HEK293 (cell line): ENCODE results near the gene DCUN1D3.
A peak's percentile ranks its signal among the peaks of the same experiment; 100 is the strongest.

ENCODE experiments used
- BCL11B ChIP-seq: fragments of 450-650 bp; formaldehyde crosslinking; IDR thresholded peaks from 2 replicates; pipeline ENCODE4 v1.5.1; 2016; ENCODE audit warnings: low read depth, missing biosample characterization, missing genetic modification characterization
- EGR2 ChIP-seq: fragments of 450-650 bp; formaldehyde crosslinking; IDR thresholded peaks from 2 replicates; pipeline ENCODE4 v1.5.1; 2016; ENCODE audit warnings: low read depth, missing biosample characterization, missing genetic modification characterization
- GLIS2 ChIP-seq: fragments of 450-650 bp; formaldehyde crosslinking; IDR thresholded peaks from 2 replicates; pipeline ENCODE4 v1.5.1; 2016; ENCODE audit warnings: missing biosample characterization, missing genetic modification characterization
- KLF9 ChIP-seq: fragments of 450-650 bp; formaldehyde crosslinking; IDR thresholded peaks from 2 replicates; pipeline ENCODE4 v1.5.1; 2016; ENCODE audit warnings: missing biosample characterization, missing genetic modification characterization, low read depth
- PRDM2 ChIP-seq: fragments of 450-650 bp; formaldehyde crosslinking; IDR thresholded peaks from 2 replicates; pipeline ENCODE4 v1.5.1; 2016; ENCODE audit warnings: missing biosample characterization, missing genetic modification characterization, borderline replicate concordance
- PRDM6 ChIP-seq: fragments of 450-650 bp; formaldehyde crosslinking; IDR thresholded peaks from 2 replicates; pipeline ENCODE4 v1.5.1; 2017; ENCODE audit warnings: missing biosample characterization, missing genetic modification characterization
- RBAK ChIP-seq: fragments of 450-650 bp; formaldehyde crosslinking; IDR thresholded peaks from 2 replicates; pipeline ENCODE4 v1.5.1; 2016; ENCODE audit warnings: missing biosample characterization, missing genetic modification characterization
- SP3 ChIP-seq: fragments of 450-650 bp; formaldehyde crosslinking; IDR thresholded peaks from 2 replicates; pipeline ENCODE4 v1.5.1; 2016; ENCODE audit warnings: missing biosample characterization, missing genetic modification characterization
- ZIC2 ChIP-seq: fragments of 450-650 bp; formaldehyde crosslinking; IDR thresholded peaks from 2 replicates; pipeline ENCODE4 v1.5.1; 2016; ENCODE audit warnings: missing biosample characterization, missing genetic modification characterization
- ZNF114 ChIP-seq: fragments of 450-650 bp; formaldehyde crosslinking; IDR thresholded peaks from 2 replicates; pipeline ENCODE4 v1.5.0; 2017; ENCODE audit warnings: missing biosample characterization, missing genetic modification characterization
- ZNF174 ChIP-seq: fragments of 450-650 bp; formaldehyde crosslinking; IDR thresholded peaks from 2 replicates; pipeline ENCODE4 v1.5.0; 2017; ENCODE audit warnings: missing biosample characterization, mild to moderate bottlenecking, missing genetic modification characterization
- ZNF184 ChIP-seq: fragments of 450-650 bp; IDR thresholded peaks from 2 replicates; pipeline ENCODE4 v1.5.1; 2018; ENCODE audit warnings: missing biosample characterization, mild to moderate bottlenecking, missing genetic modification characterization
- ZNF248 ChIP-seq: fragments of 450-650 bp; formaldehyde crosslinking; IDR thresholded peaks from 2 replicates; pipeline ENCODE4 v1.5.1; 2017; ENCODE audit warnings: missing biosample characterization, missing genetic modification characterization
- ZNF341 ChIP-seq: fragments of 450-650 bp; formaldehyde crosslinking; IDR thresholded peaks from 2 replicates; pipeline ENCODE4; 2016; ENCODE audit warnings: low read depth, missing biosample characterization, missing genetic modification characterization
- ZNF362 ChIP-seq: fragments of 450-650 bp; formaldehyde crosslinking; IDR thresholded peaks from 2 replicates; pipeline ENCODE4 v1.5.1; 2016; ENCODE audit warnings: missing biosample characterization, missing genetic modification characterization
- ZNF510 ChIP-seq: fragments of 450-650 bp; formaldehyde crosslinking; IDR thresholded peaks from 2 replicates; pipeline ENCODE4 v1.5.1; 2018; ENCODE audit warnings: mild to moderate bottlenecking, missing genetic modification characterization, missing biosample characterization; ENCODE audit not compliant: insufficient replicate concordance
- ZNF529 ChIP-seq: fragments of 450-650 bp; formaldehyde crosslinking; IDR thresholded peaks from 2 replicates; pipeline ENCODE4 v1.5.1; 2017; ENCODE audit warnings: missing genetic modification characterization, missing biosample characterization; ENCODE audit not compliant: insufficient replicate concordance
- ZNF530 ChIP-seq: fragments of 450-650 bp; formaldehyde crosslinking; IDR thresholded peaks from 2 replicates; pipeline ENCODE4 v1.5.1; 2016; ENCODE audit warnings: low read depth, missing biosample characterization, missing genetic modification characterization
- ZNF555 ChIP-seq: fragments of 450-650 bp; formaldehyde crosslinking; conservative IDR thresholded peaks from 2 replicates; pipeline ENCODE4 v1.5.1; 2017; ENCODE audit warnings: missing biosample characterization, mild to moderate bottlenecking, missing genetic modification characterization, inconsistent platforms
- ZNF571 ChIP-seq: fragments of 450-650 bp; formaldehyde crosslinking; IDR thresholded peaks from 2 replicates; pipeline ENCODE4 v1.5.0; 2017; ENCODE audit warnings: missing biosample characterization, missing genetic modification characterization
- ZNF600 ChIP-seq: fragments of 450-650 bp; formaldehyde crosslinking; IDR thresholded peaks from 2 replicates; pipeline ENCODE4 v1.5.1; 2016; ENCODE audit warnings: missing biosample characterization, missing genetic modification characterization
- ZNF76 ChIP-seq: fragments of 450-650 bp; formaldehyde crosslinking; IDR thresholded peaks from 2 replicates; pipeline ENCODE4; 2016; ENCODE audit warnings: low read depth, missing biosample characterization, missing genetic modification characterization, borderline replicate concordance
- TF ChIP-seq, protein P1 (sequence below): fragments of 450-650 bp; formaldehyde crosslinking; IDR thresholded peaks from 2 replicates; pipeline ENCODE4 v1.5.1; 2017; ENCODE audit warnings: missing biosample characterization, missing genetic modification characterization
- TF ChIP-seq, protein P2 (sequence below): fragments of 450-650 bp; formaldehyde crosslinking; IDR thresholded peaks from 2 replicates; pipeline ENCODE4 v1.5.1; 2016; ENCODE audit warnings: missing biosample characterization, missing genetic modification characterization
- TF ChIP-seq, protein P3 (sequence below): fragments of 450-650 bp; IDR thresholded peaks from 2 replicates; pipeline ENCODE4 v1.5.1; 2018; ENCODE audit warnings: missing biosample characterization, mild to moderate bottlenecking, missing genetic modification characterization

The DCUN1D3 gene

GRCh38 chr16:20900299-20901067 lies at the start of gene DCUN1D3, which contains the start of gene LYRM1 (continued):
- TF ChIP-seq PRDM2 (tag by site-specific recombination), result peak; percentile 42; the same call in 1 of the 2 replicates
- peak; percentile 83 for TF ChIP-seq EGR2
- TF ChIP-seq, protein P1, sequence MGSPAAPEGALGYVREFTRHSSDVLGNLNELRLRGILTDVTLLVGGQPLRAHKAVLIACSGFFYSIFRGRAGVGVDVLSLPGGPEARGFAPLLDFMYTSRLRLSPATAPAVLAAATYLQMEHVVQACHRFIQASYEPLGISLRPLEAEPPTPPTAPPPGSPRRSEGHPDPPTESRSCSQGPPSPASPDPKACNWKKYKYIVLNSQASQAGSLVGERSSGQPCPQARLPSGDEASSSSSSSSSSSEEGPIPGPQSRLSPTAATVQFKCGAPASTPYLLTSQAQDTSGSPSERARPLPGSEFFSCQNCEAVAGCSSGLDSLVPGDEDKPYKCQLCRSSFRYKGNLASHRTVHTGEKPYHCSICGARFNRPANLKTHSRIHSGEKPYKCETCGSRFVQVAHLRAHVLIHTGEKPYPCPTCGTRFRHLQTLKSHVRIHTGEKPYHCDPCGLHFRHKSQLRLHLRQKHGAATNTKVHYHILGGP (tag by site-specific recombination), result no peak
- peak; percentile 90 for TF ChIP-seq ZNF76 (tag by site-specific recombination)
- no peak for TF ChIP-seq ZNF248 (tag by site-specific recombination)
- no peak for TF ChIP-seq ZNF184 (tag by site-specific recombination)
- no peak; the same call in 1 of the 2 replicates for TF ChIP-seq GLIS2 (tag by site-specific recombination)
- peak; percentile 76; the same call in 1 of the 2 replicates for TF ChIP-seq ZNF600 (tag by site-specific recombination)
- TF ChIP-seq KLF9 (tag by site-specific recombination), result peak; percentile 48
- TF ChIP-seq, protein P2, sequence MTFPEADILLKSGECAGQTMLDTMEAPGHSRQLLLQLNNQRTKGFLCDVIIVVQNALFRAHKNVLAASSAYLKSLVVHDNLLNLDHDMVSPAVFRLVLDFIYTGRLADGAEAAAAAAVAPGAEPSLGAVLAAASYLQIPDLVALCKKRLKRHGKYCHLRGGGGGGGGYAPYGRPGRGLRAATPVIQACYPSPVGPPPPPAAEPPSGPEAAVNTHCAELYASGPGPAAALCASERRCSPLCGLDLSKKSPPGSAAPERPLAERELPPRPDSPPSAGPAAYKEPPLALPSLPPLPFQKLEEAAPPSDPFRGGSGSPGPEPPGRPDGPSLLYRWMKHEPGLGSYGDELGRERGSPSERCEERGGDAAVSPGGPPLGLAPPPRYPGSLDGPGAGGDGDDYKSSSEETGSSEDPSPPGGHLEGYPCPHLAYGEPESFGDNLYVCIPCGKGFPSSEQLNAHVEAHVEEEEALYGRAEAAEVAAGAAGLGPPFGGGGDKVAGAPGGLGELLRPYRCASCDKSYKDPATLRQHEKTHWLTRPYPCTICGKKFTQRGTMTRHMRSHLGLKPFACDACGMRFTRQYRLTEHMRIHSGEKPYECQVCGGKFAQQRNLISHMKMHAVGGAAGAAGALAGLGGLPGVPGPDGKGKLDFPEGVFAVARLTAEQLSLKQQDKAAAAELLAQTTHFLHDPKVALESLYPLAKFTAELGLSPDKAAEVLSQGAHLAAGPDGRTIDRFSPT (tag by site-specific recombination), result 0 out of 2 replicates have a peak, but pooled peaks have one; percentile 30
- TF ChIP-seq RBAK, result no peak
- peak; percentile 91 for TF ChIP-seq SP3 (tag by site-specific recombination)
- peak; percentile 100 for TF ChIP-seq ZNF362 (tag by site-specific recombination)
- no peak for TF ChIP-seq ZNF510 (tag by site-specific recombination)
- TF ChIP-seq ZNF571, result no peak
- peak; percentile 62 for TF ChIP-seq ZIC2 (tag by site-specific recombination)
- no peak for TF ChIP-seq ZNF555
- no peak for TF ChIP-seq ZNF114 (tag by site-specific recombination)
- TF ChIP-seq ZNF341 (tag by site-specific recombination), result peak; percentile 58
- no peak for TF ChIP-seq ZNF530 (tag by site-specific recombination)
- TF ChIP-seq ZNF529 (tag by site-specific recombination), result no peak
- TF ChIP-seq, protein P3, sequence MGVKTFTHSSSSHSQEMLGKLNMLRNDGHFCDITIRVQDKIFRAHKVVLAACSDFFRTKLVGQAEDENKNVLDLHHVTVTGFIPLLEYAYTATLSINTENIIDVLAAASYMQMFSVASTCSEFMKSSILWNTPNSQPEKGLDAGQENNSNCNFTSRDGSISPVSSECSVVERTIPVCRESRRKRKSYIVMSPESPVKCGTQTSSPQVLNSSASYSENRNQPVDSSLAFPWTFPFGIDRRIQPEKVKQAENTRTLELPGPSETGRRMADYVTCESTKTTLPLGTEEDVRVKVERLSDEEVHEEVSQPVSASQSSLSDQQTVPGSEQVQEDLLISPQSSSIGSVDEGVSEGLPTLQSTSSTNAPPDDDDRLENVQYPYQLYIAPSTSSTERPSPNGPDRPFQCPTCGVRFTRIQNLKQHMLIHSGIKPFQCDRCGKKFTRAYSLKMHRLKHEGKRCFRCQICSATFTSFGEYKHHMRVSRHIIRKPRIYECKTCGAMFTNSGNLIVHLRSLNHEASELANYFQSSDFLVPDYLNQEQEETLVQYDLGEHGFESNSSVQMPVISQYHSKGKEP (tag by site-specific recombination), result no peak
- no peak for TF ChIP-seq ZNF174 (tag by site-specific recombination)
- TF ChIP-seq PRDM6 (tag by site-specific recombination), result no peak
- no peak for TF ChIP-seq BCL11B
